ENCODE measurements around the gene CSMD2. TPM values are rescaled to one million over a fixed set of nuclear protein-coding genes. Genes with fewer than 3 reads are reported as not detected.

CSMD2 gene
- total RNA-seq, 1 experiment from 2014 or later, result 13.2 TPM

DNA sequence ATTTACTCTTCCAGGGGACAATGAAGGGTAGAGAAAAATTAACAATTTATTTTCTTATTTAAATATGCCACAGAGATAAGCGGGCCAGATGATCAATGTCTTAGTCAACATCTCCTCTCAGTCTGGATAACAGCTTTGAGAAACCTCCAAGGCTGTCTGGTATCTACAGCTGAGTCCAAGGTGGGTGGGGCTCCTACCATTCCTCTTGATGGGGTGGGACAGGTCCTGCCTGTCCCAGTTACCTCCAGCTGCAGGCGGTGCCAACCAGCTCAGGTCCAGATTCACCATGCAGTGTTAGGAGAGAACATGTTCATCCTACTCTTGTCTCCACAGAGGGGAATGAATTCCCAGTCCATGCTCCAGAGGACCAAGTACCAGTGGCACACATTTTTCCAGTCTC is 21.1 kb downstream of the CSMD2 start:
- TF ChIP-seq JUN (CRISPR knock-in tag; IDR thresholded peaks at IDR 0.05) (no peak), ZNF671 (CRISPR knock-in tag; IDR thresholded peaks at IDR 0.05) (no peak), NFE2L1 (CRISPR knock-in tag; IDR thresholded peaks at IDR 0.05) (no peak), ZNF416 (CRISPR knock-in tag; IDR thresholded peaks at IDR 0.05) (no peak), ZBTB21 (CRISPR knock-in tag; IDR thresholded peaks at IDR 0.05; ENCODE audit: borderline replicate concordance) (no peak), TP53 (CRISPR knock-in tag; IDR thresholded peaks at IDR 0.05) (no peak), NFATC4 (CRISPR knock-in tag; IDR thresholded peaks at IDR 0.05) (no peak), TCF7 (CRISPR knock-in tag; IDR thresholded peaks at IDR 0.05; ENCODE audit: low read depth) (no peak), IRF2 (CRISPR knock-in tag; IDR thresholded peaks at IDR 0.05; ENCODE audit: borderline replicate concordance, low read depth) (no peak), OVOL2 (CRISPR knock-in tag; IDR thresholded peaks at IDR 0.05; ENCODE audit: borderline replicate concordance) (no peak), ZNF121 (CRISPR knock-in tag; IDR thresholded peaks at IDR 0.05) (no peak)
- TF ChIP-seq, protein P1, sequence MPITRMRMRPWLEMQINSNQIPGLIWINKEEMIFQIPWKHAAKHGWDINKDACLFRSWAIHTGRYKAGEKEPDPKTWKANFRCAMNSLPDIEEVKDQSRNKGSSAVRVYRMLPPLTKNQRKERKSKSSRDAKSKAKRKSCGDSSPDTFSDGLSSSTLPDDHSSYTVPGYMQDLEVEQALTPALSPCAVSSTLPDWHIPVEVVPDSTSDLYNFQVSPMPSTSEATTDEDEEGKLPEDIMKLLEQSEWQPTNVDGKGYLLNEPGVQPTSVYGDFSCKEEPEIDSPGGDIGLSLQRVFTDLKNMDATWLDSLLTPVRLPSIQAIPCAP (CRISPR knock-in tag; IDR thresholded peaks at IDR 0.05), result no peak
- TF ChIP-seq, protein P2, sequence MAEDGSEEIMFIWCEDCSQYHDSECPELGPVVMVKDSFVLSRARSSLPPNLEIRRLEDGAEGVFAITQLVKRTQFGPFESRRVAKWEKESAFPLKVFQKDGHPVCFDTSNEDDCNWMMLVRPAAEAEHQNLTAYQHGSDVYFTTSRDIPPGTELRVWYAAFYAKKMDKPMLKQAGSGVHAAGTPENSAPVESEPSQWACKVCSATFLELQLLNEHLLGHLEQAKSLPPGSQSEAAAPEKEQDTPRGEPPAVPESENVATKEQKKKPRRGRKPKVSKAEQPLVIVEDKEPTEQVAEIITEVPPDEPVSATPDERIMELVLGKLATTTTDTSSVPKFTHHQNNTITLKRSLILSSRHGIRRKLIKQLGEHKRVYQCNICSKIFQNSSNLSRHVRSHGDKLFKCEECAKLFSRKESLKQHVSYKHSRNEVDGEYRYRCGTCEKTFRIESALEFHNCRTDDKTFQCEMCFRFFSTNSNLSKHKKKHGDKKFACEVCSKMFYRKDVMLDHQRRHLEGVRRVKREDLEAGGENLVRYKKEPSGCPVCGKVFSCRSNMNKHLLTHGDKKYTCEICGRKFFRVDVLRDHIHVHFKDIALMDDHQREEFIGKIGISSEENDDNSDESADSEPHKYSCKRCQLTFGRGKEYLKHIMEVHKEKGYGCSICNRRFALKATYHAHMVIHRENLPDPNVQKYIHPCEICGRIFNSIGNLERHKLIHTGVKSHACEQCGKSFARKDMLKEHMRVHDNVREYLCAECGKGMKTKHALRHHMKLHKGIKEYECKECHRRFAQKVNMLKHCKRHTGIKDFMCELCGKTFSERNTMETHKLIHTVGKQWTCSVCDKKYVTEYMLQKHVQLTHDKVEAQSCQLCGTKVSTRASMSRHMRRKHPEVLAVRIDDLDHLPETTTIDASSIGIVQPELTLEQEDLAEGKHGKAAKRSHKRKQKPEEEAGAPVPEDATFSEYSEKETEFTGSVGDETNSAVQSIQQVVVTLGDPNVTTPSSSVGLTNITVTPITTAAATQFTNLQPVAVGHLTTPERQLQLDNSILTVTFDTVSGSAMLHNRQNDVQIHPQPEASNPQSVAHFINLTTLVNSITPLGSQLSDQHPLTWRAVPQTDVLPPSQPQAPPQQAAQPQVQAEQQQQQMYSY (CRISPR knock-in tag; IDR thresholded peaks at IDR 0.05), result no peak
- TF ChIP-seq, protein P3, sequence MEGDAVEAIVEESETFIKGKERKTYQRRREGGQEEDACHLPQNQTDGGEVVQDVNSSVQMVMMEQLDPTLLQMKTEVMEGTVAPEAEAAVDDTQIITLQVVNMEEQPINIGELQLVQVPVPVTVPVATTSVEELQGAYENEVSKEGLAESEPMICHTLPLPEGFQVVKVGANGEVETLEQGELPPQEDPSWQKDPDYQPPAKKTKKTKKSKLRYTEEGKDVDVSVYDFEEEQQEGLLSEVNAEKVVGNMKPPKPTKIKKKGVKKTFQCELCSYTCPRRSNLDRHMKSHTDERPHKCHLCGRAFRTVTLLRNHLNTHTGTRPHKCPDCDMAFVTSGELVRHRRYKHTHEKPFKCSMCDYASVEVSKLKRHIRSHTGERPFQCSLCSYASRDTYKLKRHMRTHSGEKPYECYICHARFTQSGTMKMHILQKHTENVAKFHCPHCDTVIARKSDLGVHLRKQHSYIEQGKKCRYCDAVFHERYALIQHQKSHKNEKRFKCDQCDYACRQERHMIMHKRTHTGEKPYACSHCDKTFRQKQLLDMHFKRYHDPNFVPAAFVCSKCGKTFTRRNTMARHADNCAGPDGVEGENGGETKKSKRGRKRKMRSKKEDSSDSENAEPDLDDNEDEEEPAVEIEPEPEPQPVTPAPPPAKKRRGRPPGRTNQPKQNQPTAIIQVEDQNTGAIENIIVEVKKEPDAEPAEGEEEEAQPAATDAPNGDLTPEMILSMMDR (IDR thresholded peaks at IDR 0.05), result no peak
- TF ChIP-seq, protein P4, sequence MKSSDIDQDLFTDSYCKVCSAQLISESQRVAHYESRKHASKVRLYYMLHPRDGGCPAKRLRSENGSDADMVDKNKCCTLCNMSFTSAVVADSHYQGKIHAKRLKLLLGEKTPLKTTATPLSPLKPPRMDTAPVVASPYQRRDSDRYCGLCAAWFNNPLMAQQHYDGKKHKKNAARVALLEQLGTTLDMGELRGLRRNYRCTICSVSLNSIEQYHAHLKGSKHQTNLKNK (CRISPR knock-in tag; IDR thresholded peaks at IDR 0.05), result no peak
- TF ChIP-seq, protein P5, sequence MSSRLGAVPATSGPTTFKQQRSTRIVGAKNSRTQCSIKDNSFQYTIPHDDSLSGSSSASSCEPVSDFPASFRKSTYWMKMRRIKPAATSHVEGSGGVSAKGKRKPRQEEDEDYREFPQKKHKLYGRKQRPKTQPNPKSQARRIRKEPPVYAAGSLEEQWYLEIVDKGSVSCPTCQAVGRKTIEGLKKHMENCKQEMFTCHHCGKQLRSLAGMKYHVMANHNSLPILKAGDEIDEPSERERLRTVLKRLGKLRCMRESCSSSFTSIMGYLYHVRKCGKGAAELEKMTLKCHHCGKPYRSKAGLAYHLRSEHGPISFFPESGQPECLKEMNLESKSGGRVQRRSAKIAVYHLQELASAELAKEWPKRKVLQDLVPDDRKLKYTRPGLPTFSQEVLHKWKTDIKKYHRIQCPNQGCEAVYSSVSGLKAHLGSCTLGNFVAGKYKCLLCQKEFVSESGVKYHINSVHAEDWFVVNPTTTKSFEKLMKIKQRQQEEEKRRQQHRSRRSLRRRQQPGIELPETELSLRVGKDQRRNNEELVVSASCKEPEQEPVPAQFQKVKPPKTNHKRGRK (CRISPR knock-in tag; IDR thresholded peaks at IDR 0.05; ENCODE audit: borderline replicate concordance), result no peak
- TF ChIP-seq, protein P6, sequence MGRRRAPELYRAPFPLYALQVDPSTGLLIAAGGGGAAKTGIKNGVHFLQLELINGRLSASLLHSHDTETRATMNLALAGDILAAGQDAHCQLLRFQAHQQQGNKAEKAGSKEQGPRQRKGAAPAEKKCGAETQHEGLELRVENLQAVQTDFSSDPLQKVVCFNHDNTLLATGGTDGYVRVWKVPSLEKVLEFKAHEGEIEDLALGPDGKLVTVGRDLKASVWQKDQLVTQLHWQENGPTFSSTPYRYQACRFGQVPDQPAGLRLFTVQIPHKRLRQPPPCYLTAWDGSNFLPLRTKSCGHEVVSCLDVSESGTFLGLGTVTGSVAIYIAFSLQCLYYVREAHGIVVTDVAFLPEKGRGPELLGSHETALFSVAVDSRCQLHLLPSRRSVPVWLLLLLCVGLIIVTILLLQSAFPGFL (CRISPR knock-in tag; IDR thresholded peaks at IDR 0.05; ENCODE audit: borderline replicate concordance), result no peak
- peaks cover 53% of the 10 kb centered on the region for H3K4me1 Mint-ChIP-seq
- no peak overlapping the region for H3K27ac Mint-ChIP-seq
- H3K27me3 Mint-ChIP-seq (ENCODE audit: low read depth), result no peaks in the 10 kb centered on the region
- CTCF ChIA-PET, result interaction anchor here (1.5 kb wide), 1 partner anchor 30 kb away, joined by 5 read pairs; no protein-coding TSS in a partner anchor
- POLR2A ChIA-PET, result interaction anchor here (0.6 kb wide), 1 partner anchor 9 kb away, joined by 3 read pairs; no protein-coding TSS in a partner anchor
- H3K4me3 Mint-ChIP-seq, result no peak overlapping the region
- no peaks in the 10 kb centered on the region for H3K9me3 Mint-ChIP-seq
- ATAC-seq (no peak), DNase-seq (ENCODE audit: low spot score) (no peak)
- peaks cover 2% of the 10 kb centered on the region; the same call in 1 of the 2 replicates for H3K36me3 Mint-ChIP-seq

All from WTC11 (cell line).